Loucy (cell line): Measurements from ENCODE around the gene ZSWIM7.
A peak's percentile ranks its signal among the peaks of the same experiment; 100 is the strongest.

Experiments used
- H2AFZ ChIP-seq: fragments of 200-600 bp; sonication (generic); 2 replicates; pipeline ENCODE4 v1.6.0; 2016; ENCODE audit warnings: antibody characterized with exemption, mild to moderate bottlenecking, low read length, moderate library complexity
- H3F3A ChIP-seq: fragments of 200-600 bp; 2 replicates; pipeline ENCODE4 v1.6.0; 2016; ENCODE audit warnings: antibody characterized with exemption, low read depth, mild to moderate bottlenecking
- H3K27me3 ChIP-seq: fragments of 200-600 bp; sonication (generic); 2 replicates; pipeline ENCODE4 v1.6.1; 2014; ENCODE audit warnings: low read length, mild to moderate bottlenecking; ENCODE audit not compliant: insufficient read depth, poor library complexity, severe bottlenecking
- H3K36me3 ChIP-seq: fragments of 200-600 bp; sonication (generic); 2 replicates; pipeline ENCODE4 v1.6.1; 2016; ENCODE audit warnings: low read length; ENCODE audit not compliant: insufficient read depth
- H3K4me1 ChIP-seq: fragments of 200-600 bp; sonication (generic); 2 replicates; pipeline ENCODE4 v1.5.1; 2014; ENCODE audit warnings: low read length, mild to moderate bottlenecking; ENCODE audit not compliant: insufficient read depth, poor library complexity, severe bottlenecking
- H3K4me2 ChIP-seq: fragments of 200-600 bp; sonication (generic); 2 replicates; pipeline ENCODE4 v1.6.0; 2014; ENCODE audit warnings: antibody characterized with exemption, low read length, low read depth, mild to moderate bottlenecking; ENCODE audit not compliant: poor library complexity, severe bottlenecking
- H3K4me3 ChIP-seq: fragments of 200-600 bp; sonication (generic); 2 replicates; pipeline ENCODE4 v1.5.1; 2014; ENCODE audit warnings: low read length, mild to moderate bottlenecking, mixed read lengths; ENCODE audit not compliant: poor library complexity, severe bottlenecking
- H3K79me2 ChIP-seq: fragments of 200-600 bp; sonication (generic); 2 replicates; pipeline ENCODE4 v1.6.1; 2014; ENCODE audit warnings: low read length; ENCODE audit not compliant: insufficient read depth
- H3K9ac ChIP-seq: fragments of 200-600 bp; sonication (generic); 2 replicates; pipeline ENCODE4 v1.6.0; 2014; ENCODE audit warnings: mild to moderate bottlenecking, low read depth, low read length, moderate library complexity; ENCODE audit not compliant: poor library complexity, severe bottlenecking
- H3K9me2 ChIP-seq: fragments of 200-600 bp; sonication (generic); replicated peaks from 2 replicates; pipeline ENCODE4 v1.6.1; 2016; ENCODE audit warnings: low read depth, low read length, mixed read lengths
- H3K9me3 ChIP-seq: fragments of 200-600 bp; sonication (generic); 2 replicates; pipeline ENCODE4 v1.6.1; 2014; ENCODE audit warnings: mild to moderate bottlenecking, antibody characterized with exemption, low read length, low read depth; ENCODE audit not compliant: insufficient read depth
- H4K20me1 ChIP-seq: fragments of 200-600 bp; sonication (generic); 2 replicates; pipeline ENCODE4 v1.6.0; 2014; ENCODE audit warnings: antibody characterized with exemption, low read length, mild to moderate bottlenecking; ENCODE audit not compliant: insufficient read depth, poor library complexity, severe bottlenecking
- CTCF ChIP-seq: fragments of 200-600 bp; sonication (generic); conservative IDR thresholded peaks from 2 replicates; pipeline ENCODE4 v1.5.1; 2014; ENCODE audit warnings: mild to moderate bottlenecking, antibody characterized with exemption, low read length
- EZH2phosphoT487 ChIP-seq: fragments of 200-600 bp; IDR thresholded peaks from 2 replicates; pipeline ENCODE4 v1.6.1; 2018; ENCODE audit warnings: antibody characterized with exemption, mild to moderate bottlenecking, moderate library complexity, borderline replicate concordance

ZSWIM7 gene

DNA sequence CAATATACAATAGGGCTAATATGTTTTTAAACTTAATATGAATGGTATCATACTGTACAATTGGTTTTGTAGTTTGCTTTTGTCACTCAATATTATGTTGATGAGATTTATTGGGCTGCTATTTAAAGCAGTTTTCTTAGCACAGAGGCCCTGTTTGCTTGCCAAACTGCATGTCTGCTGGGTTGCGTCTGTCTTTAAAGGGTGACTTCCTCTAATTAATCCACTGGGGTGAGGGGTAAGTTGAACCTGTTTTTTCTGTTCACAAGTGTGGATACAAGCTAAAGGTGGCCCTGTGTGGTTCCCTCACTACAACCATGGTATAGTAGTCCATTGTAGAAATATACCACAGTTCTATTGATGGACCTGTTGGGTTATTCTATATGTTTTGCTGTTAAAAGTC, 19.8 kb upstream of the ZSWIM7 start:
- TF ChIP-seq CTCF (no peak), EZH2phosphoT487 (no peak)
- no peaks in the 10 kb centered on the region for H3K9me3 ChIP-seq
- H3K4me2 ChIP-seq, result no peak overlapping the region
- H3K4me1 ChIP-seq, result no peaks in the 10 kb centered on the region
- H3K9me2 ChIP-seq, result no peaks in the 10 kb centered on the region
- H2AFZ ChIP-seq, result no peak overlapping the region
- H3K36me3 ChIP-seq, result peaks cover 41% of the 10 kb centered on the region
- H3K79me2 ChIP-seq, result peaks cover 36% of the 10 kb centered on the region; the same call in 1 of the 2 replicates
- no peaks in the 10 kb centered on the region for H3F3A ChIP-seq
- H4K20me1 ChIP-seq, result peaks cover 24% of the 10 kb centered on the region
- no peak overlapping the region for H3K9ac ChIP-seq
- no peak overlapping the region for H3K4me3 ChIP-seq
- no peaks in the 10 kb centered on the region for H3K27me3 ChIP-seq

DNA sequence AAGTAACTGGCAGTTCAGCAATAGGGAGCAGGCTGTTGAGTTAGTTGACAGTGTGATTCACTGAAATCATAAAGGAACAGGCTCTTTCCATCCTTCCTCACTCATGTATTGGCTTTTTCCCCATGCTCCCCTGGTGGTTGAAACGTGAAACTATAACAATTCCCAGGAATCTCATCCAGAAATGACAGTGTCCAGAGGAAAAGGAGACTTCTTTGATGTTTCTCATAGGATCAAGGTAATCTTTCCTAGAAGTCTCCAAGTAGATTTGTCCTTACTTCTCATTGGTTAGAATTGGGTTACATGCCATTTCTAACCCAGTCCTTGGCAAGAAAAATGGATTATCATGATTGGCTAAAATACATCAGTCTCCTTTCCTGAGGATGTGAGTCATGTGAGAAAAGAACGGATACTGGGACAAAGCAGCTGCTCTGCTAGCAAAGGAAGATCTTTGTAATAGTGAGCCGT, 14.5 kb upstream of the ZSWIM7 start:
- TF ChIP-seq CTCF (no peak), EZH2phosphoT487 (no peak)
- no peak overlapping the region for H3K4me3 ChIP-seq
- H2AFZ ChIP-seq, result no peak overlapping the region
- H3K9me2 ChIP-seq, result no peaks in the 10 kb centered on the region
- H4K20me1 ChIP-seq, result peaks cover 27% of the 10 kb centered on the region
- no peak overlapping the region for H3K4me2 ChIP-seq
- peaks cover 25% of the 10 kb centered on the region; the same call in 1 of the 2 replicates for H3K79me2 ChIP-seq
- H3K27me3 ChIP-seq, result no peaks in the 10 kb centered on the region
- peaks cover 33% of the 10 kb centered on the region for H3K36me3 ChIP-seq
- no peaks in the 10 kb centered on the region for H3F3A ChIP-seq
- no peaks in the 10 kb centered on the region for H3K9me3 ChIP-seq
- H3K4me1 ChIP-seq, result peaks cover 12% of the 10 kb centered on the region
- no peak overlapping the region for H3K9ac ChIP-seq

GRCh38 chr17:16007439-16007838, 7.9 kb upstream of the ZSWIM7 start:
- Histone ChIP-seq H3K27me3 (no peaks in the 10 kb centered on the region), H3K36me3 (peaks cover 62% of the 10 kb centered on the region; the same call in 1 of the 2 replicates), H2AFZ (no peak overlapping the region), H3K4me3 (no peak overlapping the region), H3K4me2 (peak overlapping the region; percentile 17), H3K4me1 (peaks cover 31% of the 10 kb centered on the region), H3K9me3 (no peaks in the 10 kb centered on the region), H3K79me2 (peaks cover 20% of the 10 kb centered on the region), H4K20me1 (peaks cover 4% of the 10 kb centered on the region), H3F3A (no peaks in the 10 kb centered on the region), H3K9me2 (no peaks in the 10 kb centered on the region), H3K9ac (no peak overlapping the region)
- TF ChIP-seq CTCF, result no peak
- no peak for TF ChIP-seq EZH2phosphoT487
